HG03045 (cell line): ENCODE data around the gene OGA.

Experiments used
- ATAC-seq: cut with Tn5 transposase; IDR thresholded peaks from one replicate; pipeline ENCODE4 v1.9.1; 2021; ENCODE audit warnings: mild to moderate bottlenecking, moderate library complexity; ENCODE audit not compliant: unreplicated experiment

The OGA gene

DNA sequence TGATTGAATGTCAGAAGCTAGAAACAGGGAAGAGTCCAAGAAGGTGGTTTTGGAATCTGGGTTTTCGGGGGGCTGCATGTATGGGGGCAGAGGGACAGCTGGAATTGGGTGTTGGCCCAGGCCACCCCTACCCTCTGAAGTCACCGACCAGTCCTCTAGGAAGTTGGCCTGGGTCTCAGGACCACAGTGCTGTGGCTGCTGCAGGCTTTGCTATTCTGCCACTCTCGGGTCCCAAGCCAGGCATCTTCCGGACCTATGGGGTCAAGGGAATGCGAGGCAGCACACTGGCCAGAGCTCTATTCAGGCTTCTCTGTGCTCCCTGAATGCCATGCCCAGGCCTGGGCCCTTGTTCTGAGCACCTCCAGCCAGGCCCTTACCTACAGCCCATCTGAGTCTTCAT is 55.5 kb downstream of the OGA start:
- no peak for ATAC-seq

- ATAC-seq, result no peak
Measured at GRCh38 chr10:101761226-101761625, 57.0 kb downstream of the OGA start.

- no peak for ATAC-seq
Measured at GRCh38 chr10:101760510-101760909, 57.7 kb downstream of the OGA start.

DNA sequence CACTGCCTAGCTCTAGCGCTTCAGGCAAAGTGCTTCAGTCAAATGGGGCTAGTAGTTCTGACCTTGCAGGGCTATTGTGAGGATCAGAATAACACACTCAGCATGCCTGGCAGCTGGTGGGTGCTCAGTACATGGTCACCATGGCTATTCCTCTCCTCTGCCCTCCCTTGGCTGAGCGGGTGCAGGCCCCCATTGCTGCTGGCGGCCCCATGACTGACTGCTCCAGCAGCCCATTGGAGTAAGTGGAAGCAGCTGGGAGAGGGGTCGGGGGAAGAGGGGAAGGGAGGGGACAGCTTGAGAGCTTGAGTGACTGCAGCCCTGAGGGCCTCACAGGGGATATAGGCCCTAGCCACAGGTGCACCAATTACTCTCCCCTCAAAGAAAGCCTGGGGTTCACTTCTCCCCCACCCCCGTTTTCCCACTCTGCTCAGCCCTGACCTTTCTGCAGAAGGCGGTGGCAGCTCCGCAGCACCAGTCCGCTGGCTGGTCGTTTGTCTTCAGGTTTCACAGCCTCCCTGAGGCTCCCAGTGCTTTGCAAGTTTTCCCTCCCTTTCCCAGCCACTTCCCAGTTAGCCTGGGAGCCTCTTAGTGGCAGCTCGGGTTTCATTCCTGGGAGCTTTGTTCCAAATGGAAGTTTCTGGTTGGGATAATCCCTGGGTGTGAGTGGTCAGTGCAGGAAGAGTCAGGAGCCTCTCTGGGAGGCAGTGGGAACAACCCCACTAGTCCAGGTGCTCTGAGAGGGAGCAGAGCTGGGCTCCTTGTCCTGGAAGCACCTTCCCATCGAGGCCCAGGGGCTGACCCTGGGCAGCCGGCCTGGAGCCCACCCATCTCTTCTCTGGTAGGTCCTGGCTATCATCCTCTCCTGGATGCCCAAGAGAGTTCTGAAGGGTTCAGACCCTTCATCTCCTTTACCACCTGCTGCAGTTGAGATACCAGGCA is 58.7 kb downstream of the OGA start:
- no peak for ATAC-seq

- no peak for ATAC-seq
Measured at GRCh38 chr10:101758858-101759257, 59.4 kb downstream of the OGA start.

- no peak for ATAC-seq
Measured at GRCh38 chr10:101752241-101752640, 66.0 kb downstream of the OGA start.

DNA sequence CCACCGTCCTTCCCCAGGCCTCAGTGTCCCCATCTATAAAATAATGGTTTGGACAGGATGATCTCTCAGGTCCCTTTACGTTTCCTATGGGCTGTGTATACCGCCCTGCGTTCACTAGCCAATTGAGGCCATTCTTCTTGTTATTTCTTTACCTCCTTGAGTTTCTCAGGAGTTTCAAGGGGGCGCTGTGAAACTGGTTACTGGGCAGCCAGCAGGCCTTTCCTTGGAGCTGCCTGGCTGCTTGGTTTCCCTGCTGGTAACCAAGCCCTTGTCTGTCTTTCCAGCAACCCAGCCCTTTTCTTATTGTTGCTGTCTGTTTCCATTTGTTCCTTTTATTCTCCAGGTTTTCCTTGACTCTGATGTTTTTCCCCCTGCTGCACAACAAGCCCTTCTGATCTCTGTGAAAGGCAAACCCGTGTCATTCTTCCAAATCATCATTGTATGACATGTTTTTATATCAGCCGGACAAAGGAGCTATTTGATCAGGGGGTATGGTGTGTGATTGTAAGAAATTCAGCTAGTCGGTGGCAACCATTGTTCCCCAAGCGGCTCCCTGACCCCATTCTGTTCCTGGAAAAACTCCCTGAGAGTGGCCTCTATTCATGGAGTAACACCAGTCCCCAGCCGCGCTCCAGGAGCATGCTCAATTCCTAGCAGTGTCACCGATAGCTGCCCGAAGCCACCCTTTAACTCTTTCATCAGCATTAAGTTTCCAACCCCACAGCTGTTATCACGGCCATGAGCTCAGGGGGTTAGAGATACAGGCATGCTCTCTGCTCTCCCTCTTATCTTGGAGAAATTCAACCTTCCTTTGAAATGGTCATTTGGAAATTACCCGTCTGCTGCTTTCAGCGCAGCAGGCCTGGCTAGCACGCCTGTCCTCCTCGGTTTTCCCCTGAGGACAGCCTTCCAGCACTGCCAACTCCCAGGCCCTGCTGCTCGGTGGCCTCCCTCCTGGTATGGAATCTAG is 68.9 kb downstream of the OGA start:
- ATAC-seq, result no peak

- ATAC-seq, result no peak
Measured at GRCh38 chr10:101748496-101748895, 69.7 kb downstream of the OGA start.

DNA sequence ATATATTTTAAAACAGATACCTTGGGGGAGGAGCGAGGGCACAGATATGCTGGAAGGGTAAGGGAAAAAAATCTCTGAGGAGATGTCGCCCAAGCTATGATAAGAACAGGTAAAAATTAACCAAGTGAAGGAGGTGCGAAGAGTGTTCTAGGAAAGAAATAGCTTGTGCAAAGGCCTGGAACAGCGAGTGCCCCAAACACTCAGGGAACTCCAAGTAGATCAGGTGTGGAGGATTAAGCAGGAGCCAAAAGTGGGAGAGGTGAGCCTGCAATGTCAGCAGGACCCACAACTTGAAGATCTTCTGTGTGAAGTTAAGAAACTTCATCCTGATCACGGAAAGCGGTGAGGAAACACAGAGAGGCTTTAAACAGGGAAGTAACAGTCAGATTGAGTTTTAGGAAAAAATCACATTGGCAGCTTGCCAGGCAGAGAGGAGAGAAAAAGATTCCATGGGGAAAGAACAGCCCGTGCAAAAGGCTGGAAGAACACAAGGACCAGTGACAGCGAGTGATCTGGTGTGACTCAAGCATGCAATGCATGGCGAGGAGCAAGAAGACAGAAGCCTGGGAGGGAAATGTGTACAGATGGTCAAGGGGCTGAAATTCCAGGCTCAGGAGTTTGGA is 73.1 kb downstream of the OGA start:
- ATAC-seq, result no peak

GRCh38 chr10:101744267-101744666 is 74.0 kb downstream of the OGA start:
- ATAC-seq, result no peak

DNA sequence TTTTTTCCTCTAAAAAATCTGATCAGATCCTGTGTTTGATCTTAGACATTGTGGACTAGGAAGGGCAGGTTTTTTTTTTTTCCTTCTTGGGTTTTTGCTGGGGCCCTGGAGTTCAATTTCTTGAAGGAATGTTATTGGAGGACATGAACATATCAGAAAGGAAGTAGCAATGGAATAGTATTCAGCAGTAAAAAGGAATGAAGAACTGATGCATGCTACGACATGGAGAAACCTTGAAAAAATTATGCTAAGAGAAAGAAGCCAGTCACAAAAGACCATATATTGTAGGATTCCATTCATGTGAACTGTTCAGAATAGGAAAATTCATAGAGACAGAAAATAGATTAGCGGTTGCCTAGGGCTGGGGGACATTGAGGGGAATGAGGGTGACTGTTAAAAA is 76.3 kb downstream of the OGA start:
- ATAC-seq, result no peak

DNA sequence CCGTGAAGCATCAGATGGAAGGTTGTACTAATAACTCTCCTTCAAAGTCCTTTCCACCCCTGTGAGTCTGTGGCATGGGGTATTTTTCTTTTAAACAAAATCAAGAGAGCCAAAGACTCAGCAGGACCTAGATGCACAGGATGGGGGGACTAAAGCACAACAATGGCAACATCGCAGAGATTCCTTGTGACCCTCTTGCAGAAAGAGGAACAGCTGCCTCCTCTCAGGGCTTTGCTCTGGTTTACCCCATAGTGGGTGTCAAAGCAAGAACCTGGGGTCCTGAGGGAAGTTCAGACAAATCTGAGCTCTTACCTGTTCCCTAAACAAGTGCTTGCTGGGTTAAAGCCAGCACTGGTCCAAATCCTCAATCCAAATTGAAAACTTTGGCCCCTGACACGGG is 81.6 kb downstream of the OGA start:
- ATAC-seq, result no peak
